ENCODE data around the gene OFD1.

GRCh38 chrX:13815664-13816063 is 81.1 kb downstream of the OFD1 start:
- no peak for TF ChIP-seq CTCF (IDR thresholded peaks at IDR 0.05; ENCODE audit: insufficient read depth, low read length, poor library complexity, severe bottlenecking)
- no peak for TF ChIP-seq EZH2phosphoT487 (conservative IDR thresholded peaks at IDR 0.05; ENCODE audit: low read length)

All from SU-DHL-6 (cell line).